Measurements from ENCODE around the gene TENT4A. TPM values are rescaled to one million over a fixed set of nuclear protein-coding genes. Genes with fewer than 3 reads are reported as not detected.

Gene TENT4A
- total RNA-seq, 1 experiment from 2014 or later, result 51.7 TPM

GRCh38 chr5:6674886-6675285 is 38.3 kb upstream of the TENT4A start:
- ChIA-PET CTCF (no interaction called here), POLR2A (ENCODE audit: low non-redundant PET) (no interaction called here)
- Histone ChIP-seq H3K36me3 (ENCODE audit: insufficient read depth, low read length, poor library complexity, severe bottlenecking) (no peaks in the 10 kb centered on the region), H3K9me3 (ENCODE audit: low read depth, low read length, poor library complexity, severe bottlenecking) (no peaks in the 10 kb centered on the region), H3K4me1 (ENCODE audit: insufficient read depth, low read length, poor library complexity, severe bottlenecking) (no peaks in the 10 kb centered on the region), H3K27me3 (replicated peaks; ENCODE audit: insufficient read depth, low read depth, low read length, poor library complexity) (no peaks in the 10 kb centered on the region), H3K27ac (ENCODE audit: low read depth, low read length, poor library complexity, severe bottlenecking) (no peak overlapping the region), H3K4me3 (ENCODE audit: low read depth, low read length, poor library complexity, severe bottlenecking) (no peak overlapping the region)
- no peak for DNase-seq (ENCODE audit: low spot score)
- BruUV-seq (replicated peaks), result no TSS peak
- intact Hi-C loops (cut with micrococcal nuclease; ENCODE audit: unreplicated experiment), result no loop called here
- TF ChIP-seq EZH2 (IDR thresholded peaks at IDR 0.05; ENCODE audit: borderline replicate concordance, low read depth, low read length, poor library complexity, severe bottlenecking) (no peak), CTCF (conservative IDR thresholded peaks at IDR 0.05; ENCODE audit: low read depth, low read length) (no peak)

- no peaks in the 10 kb centered on the region for H3K27me3 ChIP-seq (replicated peaks; ENCODE audit: insufficient read depth, low read depth, low read length, poor library complexity)
- H3K27ac ChIP-seq (ENCODE audit: low read depth, low read length, poor library complexity, severe bottlenecking), result no peak overlapping the region
- no peaks in the 10 kb centered on the region for H3K36me3 ChIP-seq (ENCODE audit: insufficient read depth, low read length, poor library complexity, severe bottlenecking)
- intact Hi-C loops (cut with micrococcal nuclease; ENCODE audit: unreplicated experiment), result no loop called here
- no TSS peak for BruUV-seq (replicated peaks)
- TF ChIP-seq EZH2 (IDR thresholded peaks at IDR 0.05; ENCODE audit: borderline replicate concordance, low read depth, low read length, poor library complexity, severe bottlenecking), result no peak
- TF ChIP-seq CTCF (conservative IDR thresholded peaks at IDR 0.05; ENCODE audit: low read depth, low read length), result no peak
- H3K4me3 ChIP-seq (ENCODE audit: low read depth, low read length, poor library complexity, severe bottlenecking), result no peak overlapping the region
- H3K4me1 ChIP-seq (ENCODE audit: insufficient read depth, low read length, poor library complexity, severe bottlenecking), result no peaks in the 10 kb centered on the region
- ChIA-PET CTCF (no interaction called here), POLR2A (ENCODE audit: low non-redundant PET) (no interaction called here)
- H3K9me3 ChIP-seq (ENCODE audit: low read depth, low read length, poor library complexity, severe bottlenecking), result no peaks in the 10 kb centered on the region
- no peak for DNase-seq (ENCODE audit: low spot score)
Measured at GRCh38 chr5:6675784-6676491, 37.3 kb upstream of the TENT4A start.

- Histone ChIP-seq H3K4me3 (ENCODE audit: low read depth, low read length, poor library complexity, severe bottlenecking) (no peak overlapping the region), H3K36me3 (ENCODE audit: insufficient read depth, low read length, poor library complexity, severe bottlenecking) (no peaks in the 10 kb centered on the region), H3K27ac (ENCODE audit: low read depth, low read length, poor library complexity, severe bottlenecking) (no peak overlapping the region), H3K9me3 (ENCODE audit: low read depth, low read length, poor library complexity, severe bottlenecking) (no peaks in the 10 kb centered on the region), H3K27me3 (replicated peaks; ENCODE audit: insufficient read depth, low read depth, low read length, poor library complexity) (no peaks in the 10 kb centered on the region), H3K4me1 (ENCODE audit: insufficient read depth, low read length, poor library complexity, severe bottlenecking) (no peaks in the 10 kb centered on the region)
- ChIA-PET POLR2A (ENCODE audit: low non-redundant PET) (no interaction called here), CTCF (no interaction called here)
- DNase-seq (ENCODE audit: low spot score), result no peak
- TF ChIP-seq CTCF (conservative IDR thresholded peaks at IDR 0.05; ENCODE audit: low read depth, low read length) (no peak), EZH2 (IDR thresholded peaks at IDR 0.05; ENCODE audit: borderline replicate concordance, low read depth, low read length, poor library complexity, severe bottlenecking) (no peak)
- intact Hi-C loops (cut with micrococcal nuclease; ENCODE audit: unreplicated experiment), result no loop called here
- no TSS peak for BruUV-seq (replicated peaks)
Measured at GRCh38 chr5:6676702-6677101, 36.5 kb upstream of the TENT4A start.
